RPMI8226 (cell line): ENCODE results near the gene SLC5A5.
"Not testable (repeated sequence)": the region's sequence is repeated elsewhere in the genome, so short reads cannot be mapped to it uniquely, and the experiment has no call there.

Experiments
- DNase-seq: peaks from one replicate; pipeline ENCODE4 v3.0.0-alpha.2; 2015

SLC5A5 gene

DNA sequence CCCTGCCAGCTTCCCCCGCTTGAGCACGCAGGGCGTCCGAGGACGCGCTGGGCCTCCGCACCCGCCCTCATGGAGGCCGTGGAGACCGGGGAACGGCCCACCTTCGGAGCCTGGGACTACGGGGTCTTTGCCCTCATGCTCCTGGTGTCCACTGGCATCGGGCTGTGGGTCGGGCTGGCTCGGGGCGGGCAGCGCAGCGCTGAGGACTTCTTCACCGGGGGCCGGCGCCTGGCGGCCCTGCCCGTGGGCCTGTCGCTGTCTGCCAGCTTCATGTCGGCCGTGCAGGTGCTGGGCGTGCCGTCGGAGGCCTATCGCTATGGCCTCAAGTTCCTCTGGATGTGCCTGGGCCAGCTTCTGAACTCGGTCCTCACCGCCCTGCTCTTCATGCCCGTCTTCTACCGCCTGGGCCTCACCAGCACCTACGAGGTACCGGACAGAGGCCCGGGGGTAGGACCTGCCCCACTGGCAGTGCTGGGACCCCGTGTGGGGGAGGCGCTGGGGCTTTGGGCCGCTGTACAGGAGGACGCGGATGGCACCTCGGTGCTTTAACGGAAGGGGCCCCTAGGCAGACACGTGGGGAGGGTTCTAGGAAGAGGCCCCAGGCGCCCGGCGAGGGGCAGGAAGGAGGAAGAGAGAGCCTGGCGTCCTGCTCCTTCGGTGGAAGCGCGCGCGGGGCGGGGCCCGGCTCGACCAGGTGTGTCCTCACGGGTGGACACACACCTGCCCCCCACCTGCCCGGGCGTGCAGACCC lies 681 bp downstream of the SLC5A5 start:
- DNase-seq = no peak

- peak; percentile 79 for DNase-seq
These were observed 2.3 kb downstream of the SLC5A5 start for GRCh38 chr19:17873786-17874757.

- DNase-seq = no peak
These were observed 3.0 kb downstream of the SLC5A5 start for GRCh38 chr19:17874758-17875135.

- no peak for DNase-seq
These were observed 6.0 kb downstream of the SLC5A5 start for GRCh38 chr19:17877696-17878095.

DNA sequence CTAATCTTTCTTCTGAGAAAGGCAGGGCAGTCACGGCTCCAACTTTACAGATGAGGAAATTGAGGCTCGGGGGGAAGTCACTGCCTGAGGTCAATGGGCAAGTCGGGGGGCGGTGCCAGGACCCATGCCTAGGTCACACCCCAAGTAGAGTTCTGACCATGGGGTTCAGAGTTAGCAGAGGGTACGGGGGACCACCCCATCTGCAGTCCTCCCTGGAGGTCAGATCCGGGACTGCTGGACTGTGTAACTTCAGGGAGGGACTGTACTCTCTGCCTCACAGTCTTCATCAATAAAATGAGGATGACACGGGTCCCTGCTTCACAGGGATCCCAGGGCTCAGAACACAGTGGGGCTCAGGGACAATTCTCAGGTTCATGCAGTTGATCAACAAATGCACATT lies 7.7 kb downstream of the SLC5A5 start:
- DNase-seq = no peak

- no peak for DNase-seq
These were observed 10.0 kb downstream of the SLC5A5 start for GRCh38 chr19:17881701-17882100.

DNA sequence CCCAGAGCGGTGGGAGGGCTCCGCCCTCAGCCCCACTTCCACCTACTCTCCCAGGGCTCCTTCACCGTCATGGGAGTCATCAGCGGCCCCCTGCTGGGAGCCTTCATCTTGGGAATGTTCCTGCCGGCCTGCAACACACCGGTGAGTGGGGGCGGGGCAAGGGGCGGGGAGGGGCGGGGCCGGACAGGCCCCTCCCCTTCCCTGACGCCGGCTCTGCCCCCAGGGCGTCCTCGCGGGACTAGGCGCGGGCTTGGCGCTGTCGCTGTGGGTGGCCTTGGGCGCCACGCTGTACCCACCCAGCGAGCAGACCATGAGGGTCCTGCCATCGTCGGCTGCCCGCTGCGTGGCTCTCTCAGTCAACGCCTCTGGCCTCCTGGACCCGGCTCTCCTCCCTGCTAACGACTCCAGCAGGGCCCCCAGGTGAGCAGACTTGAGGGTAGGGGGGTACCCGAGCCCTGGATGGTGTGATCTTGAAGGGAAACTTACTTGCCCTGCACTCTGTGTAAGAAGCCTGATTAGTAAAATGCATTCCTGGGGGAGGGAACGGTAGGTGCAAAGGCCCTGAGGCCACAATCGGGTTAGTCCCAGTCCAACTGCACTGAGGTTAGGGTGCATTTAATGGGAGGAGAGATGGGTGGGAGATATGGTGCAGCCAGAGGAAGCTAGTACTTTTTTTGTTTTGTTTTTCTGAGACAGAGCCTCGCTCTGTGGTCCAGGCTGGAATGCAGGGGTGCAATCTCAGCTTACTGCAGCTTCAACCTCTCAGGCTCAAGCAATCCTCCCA lies 12.1 kb downstream of the SLC5A5 start:
- peak; percentile 39 for DNase-seq

DNA sequence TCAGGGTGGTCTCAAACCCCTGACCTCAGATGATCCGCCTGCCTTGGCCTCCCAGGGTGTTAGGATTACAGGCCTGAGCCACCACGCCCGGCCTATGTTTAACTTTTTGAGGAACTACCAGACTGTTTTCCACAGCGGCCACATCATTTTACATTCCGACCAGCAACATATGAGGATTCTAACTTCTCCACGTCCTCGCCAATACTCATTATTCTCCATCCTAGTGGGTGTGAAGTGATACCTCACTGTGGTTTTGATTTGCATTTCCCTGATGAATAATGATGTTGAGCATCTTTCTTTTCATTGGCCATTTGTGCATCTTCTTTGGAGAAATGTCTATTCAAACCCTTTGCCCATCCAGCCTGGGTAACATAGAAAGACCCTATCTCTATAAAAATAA lies 14.8 kb downstream of the SLC5A5 start:
- no peak for DNase-seq

- DNase-seq = not testable (repeated sequence)
These were observed 15.5 kb downstream of the SLC5A5 start for GRCh38 chr19:17887221-17887620.

DNA sequence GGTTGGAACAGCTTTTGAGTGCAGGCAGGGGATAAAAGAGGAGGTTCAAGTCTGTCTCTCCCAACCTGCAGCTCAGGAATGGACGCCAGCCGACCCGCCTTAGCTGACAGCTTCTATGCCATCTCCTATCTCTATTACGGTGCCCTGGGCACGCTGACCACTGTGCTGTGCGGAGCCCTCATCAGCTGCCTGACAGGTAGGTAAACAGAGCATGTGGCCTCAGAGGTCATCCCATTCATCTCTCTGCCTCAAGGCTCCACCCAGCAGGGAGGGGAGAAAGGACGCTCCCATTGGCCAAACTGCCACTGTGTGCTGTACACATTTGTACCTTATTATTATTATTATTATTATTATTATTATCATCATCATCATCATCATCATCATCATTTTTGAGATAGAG lies 16.5 kb downstream of the SLC5A5 start:
- DNase-seq = no peak

- peak; percentile 40 for DNase-seq
These were observed 18.0 kb downstream of the SLC5A5 start for GRCh38 chr19:17889609-17890214.

- no peak for DNase-seq
These were observed 22.0 kb downstream of the SLC5A5 start for GRCh38 chr19:17893766-17894165.

GRCh38 chr19:17902701-17903100 lies 31.0 kb downstream of the SLC5A5 start:
- DNase-seq = no peak

GRCh38 chr19:17908244-17908643 lies 36.5 kb downstream of the SLC5A5 start:
- no peak for DNase-seq

DNA sequence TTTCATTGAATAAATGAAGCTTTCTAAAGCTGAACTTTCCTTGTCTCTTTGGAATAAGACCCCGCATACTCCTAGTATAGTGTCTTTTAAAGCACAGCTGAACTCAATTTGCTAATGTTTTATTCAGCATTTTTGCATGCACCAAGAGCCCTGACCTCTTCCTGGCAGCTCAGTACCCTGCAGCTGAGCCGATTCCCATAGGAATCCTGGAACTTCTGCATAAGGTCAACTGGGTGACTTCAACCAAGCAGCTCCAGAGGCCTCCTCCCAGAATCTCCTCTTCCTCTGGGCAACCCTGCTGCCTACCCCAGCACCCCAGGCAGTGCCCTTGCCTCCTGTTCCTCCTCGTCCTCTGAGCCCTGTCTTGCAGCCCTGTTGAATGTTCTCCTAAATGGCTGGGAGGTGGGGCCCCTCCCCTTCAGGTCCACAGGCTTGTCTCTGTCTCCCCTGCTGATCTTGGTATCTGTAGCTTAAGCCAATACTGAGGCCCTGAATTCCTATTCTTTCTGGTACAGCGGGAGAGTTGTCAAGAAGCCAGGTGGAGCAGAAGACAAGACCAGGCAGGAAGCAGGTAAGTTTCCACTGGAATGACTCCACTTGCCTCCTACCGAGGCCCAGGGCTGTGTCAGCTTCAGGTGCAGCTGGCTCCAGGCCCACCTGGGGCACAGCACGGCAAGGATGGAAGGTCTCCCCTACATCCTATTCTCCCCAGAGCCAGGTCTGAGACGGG lies 37.4 kb downstream of the SLC5A5 start:
- DNase-seq = no peak

GRCh38 chr19:17910791-17911360 lies 39.1 kb downstream of the SLC5A5 start:
- no peak for DNase-seq

GRCh38 chr19:17915940-17916593 lies 44.3 kb downstream of the SLC5A5 start:
- DNase-seq = no peak

- DNase-seq = not testable (repeated sequence)
These were observed 46.4 kb downstream of the SLC5A5 start for GRCh38 chr19:17918151-17918550.

DNA sequence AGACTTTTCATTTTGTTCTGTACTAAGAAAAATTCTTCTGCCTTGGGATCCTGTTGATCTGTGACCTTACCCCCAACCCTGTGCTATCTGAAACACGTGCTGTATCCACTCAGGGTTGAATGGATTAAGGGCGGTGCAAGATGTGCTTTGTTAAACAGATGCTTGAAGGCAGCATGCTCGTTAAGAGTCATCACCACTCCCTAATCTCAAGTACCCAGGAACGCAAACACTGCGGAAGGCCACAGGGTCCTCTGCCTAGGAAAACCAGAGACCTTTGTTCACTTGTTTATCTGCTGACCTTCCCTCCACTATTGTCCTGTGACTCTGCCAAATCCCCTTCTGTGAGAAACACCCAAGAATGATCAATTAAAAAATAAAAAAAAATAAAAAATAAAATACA lies 47.4 kb downstream of the SLC5A5 start:
- DNase-seq = not testable (repeated sequence)

- no peak for DNase-seq
These were observed 48.8 kb downstream of the SLC5A5 start for GRCh38 chr19:17920527-17920926.

GRCh38 chr19:17922138-17922537 lies 50.4 kb downstream of the SLC5A5 start:
- no peak for DNase-seq
